Heart right ventricle (tissue), 16 donors: ENCODE data around the gene C12orf56. TPM values are rescaled to one million over a fixed set of nuclear protein-coding genes. Genes with fewer than 3 reads are reported as not detected.

Experiments
- ATAC-seq, 8 donors: fragments of 200-7000 bp; cut with Tn5 transposase; one replicate each; pipeline ENCODE4 v1.9.1; 2020; ENCODE audit warnings: mild to moderate bottlenecking in 8 of 8, moderate library complexity in 8 of 8, moderate number of reproducible peaks in 1 of 8
- DNase-seq, 2 donors: peaks; one replicate each; pipeline ENCODE4 v3.0.0-alpha.2; 2020
- H3K27ac ChIP-seq, 10 donors: fragments of 200-600 bp; sonication (generic) in 2 of 10; one replicate each; pipeline versions ENCODE4 v1.5.0 to v1.8.0; 2020 to 2022; ENCODE audit warnings: mild to moderate bottlenecking in 3 of 10
- H3K27me3 ChIP-seq, 7 donors: fragments of 200-600 bp; one replicate each; pipeline ENCODE4 v1.8.0; 2021 to 2022; ENCODE audit warnings: mild to moderate bottlenecking in 2 of 7
- H3K36me3 ChIP-seq, 9 donors: fragments of 200-600 bp; sonication (generic) in 1 of 9; one replicate each; pipeline versions ENCODE4 v1.5.0 to v1.8.0; 2020 to 2022; ENCODE audit warnings: mild to moderate bottlenecking in 2 of 9
- H3K4me1 ChIP-seq, 9 donors: fragments of 200-600 bp; sonication (generic) in 1 of 9; one replicate each; pipeline versions ENCODE4 v1.5.0 to v1.8.0; 2020 to 2022; ENCODE audit warnings: mild to moderate bottlenecking in 4 of 9
- H3K4me3 ChIP-seq, 10 donors: fragments of 200-600 bp; sonication (generic) in 2 of 10; one replicate each; pipeline versions ENCODE4 v1.5.0 to v1.8.0; 2020 to 2022; ENCODE audit warnings: mild to moderate bottlenecking in 7 of 10, moderate library complexity in 2 of 10
- H3K9me3 ChIP-seq, 11 donors: fragments of 200-600 bp in 10 of 11; sonication (generic) in 2 of 11; one replicate each; pipeline versions ENCODE4 v1.5.0 to v1.8.0; 2013 to 2022; ENCODE audit warnings: mild to moderate bottlenecking in 2 of 11, control low read depth in 1 of 11, moderate library complexity in 1 of 11
- CTCF ChIP-seq, 9 donors: fragments of 200-600 bp; sonication (generic) in 2 of 9; IDR thresholded peaks; one replicate each; pipeline versions ENCODE4 v1.5.0 to v1.8.0; 2021 to 2022; ENCODE audit warnings: antibody characterized with exemption in 9 of 9, mild to moderate bottlenecking in 5 of 9, moderate library complexity in 1 of 9
- WGBS, 2 donors: extraction: QIAGEN DNeasy Blood & Tissue Kit; methylation state at CpG; one replicate each; pipeline ENCODE4 v1.1.7; 2013; ENCODE audit warnings: inconsistent platforms in 1 of 2; 5-methylcytosine and 5-hydroxymethylcytosine counted together
- intact Hi-C, 10 donors: fragments of 100-400 bp; cut with DNase I; formaldehyde crosslinking; loops; one replicate each; pipeline versions ENCODE4 v1.11.1 to v1.14.2; 2022
- polyA plus RNA-seq, 2 donors: library from polyadenylated mRNA; stranded (reverse); fragments of 200-250 nt; gene quantifications; one replicate each; pipeline ENCODE4 v1.2.3, GENCODE V29; 2013
- total RNA-seq, 10 donors: library from RNA; stranded (reverse); fragmentation: NEBNext Ultra II Directional in 3 of 10; extraction: Animal tissue kit (Norgen Biotek cat#: 25700) in 3 of 10; gene quantifications; one replicate each; pipeline versions ENCODE4 v1.2.1 to v1.2.4, GENCODE V29; 2021 to 2023
- donor health status: Arrhythmogenic right ventricular cardiomyopathy.
- donor health status: ischemic (EF 13 %, LVEDD 7.1; RV severe dilation, severe dysfunction).
- donor health status: healthy with polysubstance abuse.
- donor health status: DM: no; HTN: yes; CAD: no.
- donor health status: DM: no; HTN: no; CAD: no.
- donor health status: ischemic (EF 25% LVEDD 6.9; RV normal size, moderate dysfunction).
- donor health status: ischemic (EF 25% LVEDD 5.7; RV mildly dilated, moderate dysfunction).
- donor health status: healthy.
- donor health status: DM: yes; HTN: yes; CAD: no.
- donor health status: Ischemic cardiomyopathy.
- donor health status: ischemic (EF 35%, LVEDD 5.7; RV mildly dilated, moderate dysfunction).
- donor health status: nonischemic (EF 11% LVEDD 7.7; RV severe dilation, severe dysfunction).
- donor health status: DM: yes; HTN: yes; CAD: no.
- donor health status: PGD.
- donor health status: ischemic (EF 29% LVEDD 5.4; RV normal size, mild dysfunction).
- donor health status: nonischemic (EF 23%, LVEDD 6.1; RV moderate dilation, normal function).

C12orf56 gene
- total and polyA plus RNA-seq, 12 donors: not detected

GRCh38 chr12:64237382-64237781 lies 153.2 kb downstream of the C12orf56 start:
- Histone ChIP-seq H3K27me3 (no peaks in the 10 kb centered on the region), H3K27ac (no peak overlapping the region), H3K36me3 (no peaks in the 10 kb centered on the region), H3K4me1 (peaks cover 0 to 11% (median 4%) of the 10 kb centered on the region in 9 donors), H3K4me3 (no peak overlapping the region), H3K9me3 (no peaks in the 10 kb centered on the region)
- no peak for TF ChIP-seq CTCF (IDR thresholded peaks at IDR 0.05)
- no peak for ATAC-seq
- intact Hi-C loops: loop anchor here in 1 of 10 donors (10.0 kb wide), 1 partner anchor 53 kb away; no protein-coding TSS in a partner anchor
- DNase-seq: no peak

GRCh38 chr12:64236549-64236948 lies 154.0 kb downstream of the C12orf56 start:
- Histone ChIP-seq H3K27me3 (no peaks in the 10 kb centered on the region), H3K27ac (no peak overlapping the region), H3K4me1 (peaks cover 0 to 11% (median 4%) of the 10 kb centered on the region in 9 donors), H3K9me3 (no peaks in the 10 kb centered on the region), H3K36me3 (no peaks in the 10 kb centered on the region), H3K4me3 (no peak overlapping the region)
- intact Hi-C loops: loop anchor here in 1 of 10 donors (10.0 kb wide), 1 partner anchor 52 kb away; no protein-coding TSS in a partner anchor
- no peak for ATAC-seq
- DNase-seq: no peak
- TF ChIP-seq CTCF (IDR thresholded peaks at IDR 0.05): peak in 1 of 9 donors; percentile 15

DNA sequence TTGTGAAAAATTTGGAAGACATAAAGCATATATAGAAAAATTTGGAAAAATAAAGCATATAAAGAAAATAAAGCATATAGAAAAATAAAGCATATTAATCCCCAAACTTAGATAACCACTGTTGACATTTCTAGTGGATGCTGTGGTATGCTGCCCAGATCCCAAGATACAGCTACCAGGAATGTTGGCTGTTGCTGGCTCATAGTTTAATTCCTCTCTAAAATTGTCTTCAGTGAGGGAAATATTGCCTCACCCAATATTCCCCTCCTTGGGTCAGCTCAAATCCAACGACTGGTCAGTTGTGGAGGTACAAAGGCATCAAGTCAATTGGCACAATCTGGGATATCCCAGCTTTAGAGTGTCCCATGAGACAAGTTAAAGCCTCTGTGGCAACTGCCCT lies 158.4 kb downstream of the C12orf56 start:
- WGBS, 2 donors: 56 to 76% methylated on average over 1 of the region's 1 CpG
- Histone ChIP-seq H3K27me3 (no peaks in the 10 kb centered on the region), H3K36me3 (peaks cover 0 to 4% (median 0%) of the 10 kb centered on the region in 9 donors), H3K27ac (no peak overlapping the region), H3K4me1 (peaks cover 0 to 3% (median 0%) of the 10 kb centered on the region in 9 donors), H3K4me3 (no peak overlapping the region), H3K9me3 (no peaks in the 10 kb centered on the region)
- DNase-seq: no peak
- no peak for ATAC-seq
- intact Hi-C loops: loop anchor here in 1 of 10 donors (10.0 kb wide), 1 partner anchor 47 kb away; no protein-coding TSS in a partner anchor
- no peak for TF ChIP-seq CTCF (IDR thresholded peaks at IDR 0.05)

DNA sequence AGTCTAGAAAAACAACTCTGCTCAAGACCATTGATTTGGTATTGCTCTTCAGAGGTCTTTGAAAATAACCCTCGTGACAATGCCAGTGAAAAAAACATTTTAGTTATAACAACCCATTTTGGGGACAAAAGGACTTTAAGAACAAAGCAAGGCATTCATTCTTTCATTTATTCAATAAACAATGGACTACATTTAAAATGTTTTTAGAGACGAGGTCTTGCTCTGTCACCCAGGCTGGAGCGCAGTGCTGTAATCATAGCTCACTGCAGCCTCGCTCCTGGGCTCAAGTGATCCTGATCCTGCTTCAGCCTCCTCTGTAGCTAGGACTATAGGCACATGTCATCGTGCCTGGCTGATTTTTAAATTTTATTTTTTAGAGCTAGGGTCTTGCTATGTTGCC lies 160.8 kb downstream of the C12orf56 start:
- Histone ChIP-seq H3K27ac (no peak overlapping the region), H3K27me3 (no peaks in the 10 kb centered on the region), H3K4me3 (no peak overlapping the region), H3K4me1 (no peaks in the 10 kb centered on the region), H3K36me3 (peaks cover 0 to 4% (median 0%) of the 10 kb centered on the region in 9 donors), H3K9me3 (no peaks in the 10 kb centered on the region)
- 89 to 92% methylated on average over 5 of the region's 5 CpGs for WGBS, 2 donors
- DNase-seq (no peak), ATAC-seq (no peak)
- no peak for TF ChIP-seq CTCF (IDR thresholded peaks at IDR 0.05)
- intact Hi-C loops: loop anchor here in 2 of 10 donors (10.0 kb wide), 2 partner anchors 45 to 135 kb away; no protein-coding TSS in a partner anchor
